Measurements from ENCODE around the gene PRDM12. TPM values are rescaled to one million over a fixed set of nuclear protein-coding genes. Genes with fewer than 3 reads are reported as not detected.

PRDM12 gene
- total RNA-seq, 3 donors from 2014 or later: not detected

- intact Hi-C loops (cut with DNase I; ENCODE audit: low total_unique reads): loop anchor here (5.0 kb wide), 1 partner anchor 1004 kb away; no protein-coding TSS in a partner anchor
- Histone ChIP-seq H3K9me3 (peaks cover 0 to 3% of the 10 kb centered on the region in 2 donors), H3K36me3 (no peaks in the 10 kb centered on the region), H3K4me1 (peaks cover 22 to 33% of the 10 kb centered on the region in 2 donors), H3K27me3 (peaks cover 29 to 96% of the 10 kb centered on the region in 2 donors), H3K4me3 (peak overlapping the region; percentile 38 to 70 (median 40)), H3K27ac (no peak overlapping the region)
- TF ChIP-seq POLR2A (IDR thresholded peaks at IDR 0.05) (no peak), POLR2AphosphoS5 (IDR thresholded peaks at IDR 0.05) (no peak), CTCF (IDR thresholded peaks at IDR 0.05) (no peak)
- DNase-seq (ENCODE audit: low spot score in 2 of 2): no peak
Observed at GRCh38 chr9:130660683-130661450, 3.5 kb upstream of the PRDM12 start.

DNA sequence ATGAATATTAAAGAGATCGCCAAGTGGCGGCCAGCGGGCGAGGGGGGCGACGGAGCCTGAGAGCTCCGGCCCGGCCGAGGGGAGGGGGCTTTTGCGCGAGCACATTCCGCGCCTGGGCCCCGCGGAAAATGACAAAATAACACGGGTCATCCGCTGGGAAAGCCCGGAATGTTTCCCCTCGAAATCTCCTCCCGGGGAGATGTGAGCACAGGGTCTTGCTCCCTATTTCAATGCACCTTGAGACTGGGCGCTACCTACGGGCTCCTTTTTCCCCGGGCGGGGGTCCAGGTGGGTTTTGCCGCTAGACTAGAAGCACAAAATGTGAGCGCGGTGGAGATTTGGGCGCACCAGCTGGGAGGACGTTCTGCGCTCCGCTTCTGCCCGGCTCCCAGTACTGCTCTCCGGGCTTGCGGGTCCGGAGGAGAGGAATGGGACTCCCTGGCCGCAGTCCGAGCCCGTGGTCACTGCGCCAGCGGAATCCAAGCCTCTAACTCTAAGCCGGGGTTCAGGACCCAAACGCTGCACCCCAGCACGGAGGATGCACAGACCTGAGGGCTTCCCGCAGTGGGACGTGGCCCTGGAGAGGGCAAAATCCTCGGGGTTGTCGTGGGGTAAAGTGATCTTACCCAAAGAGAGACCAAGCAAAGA is 2.8 kb upstream of the PRDM12 start:
- H3K27ac ChIP-seq: no peak overlapping the region
- H3K4me3 ChIP-seq: peak overlapping the region in 2 of 3 donors; percentile 40 to 70
- peaks cover 30 to 100% of the 10 kb centered on the region in 2 donors for H3K27me3 ChIP-seq
- peaks cover 0 to 3% of the 10 kb centered on the region in 2 donors for H3K9me3 ChIP-seq
- peaks cover 22 to 34% of the 10 kb centered on the region in 2 donors for H3K4me1 ChIP-seq
- intact Hi-C loops (cut with DNase I; ENCODE audit: low total_unique reads): loop anchor here (5.0 kb wide), 1 partner anchor 1004 kb away; no protein-coding TSS in a partner anchor
- no peaks in the 10 kb centered on the region for H3K36me3 ChIP-seq
- no peak for DNase-seq (ENCODE audit: low spot score in 2 of 2)
- no peak for TF ChIP-seq POLR2A (IDR thresholded peaks at IDR 0.05)
- TF ChIP-seq POLR2AphosphoS5 (IDR thresholded peaks at IDR 0.05): no peak

GRCh38 chr9:130662099-130662969 is 2.1 kb upstream of the PRDM12 start:
- H3K27ac ChIP-seq: no peak overlapping the region
- peaks cover 30 to 100% of the 10 kb centered on the region in 2 donors for H3K27me3 ChIP-seq
- peaks cover 0 to 3% of the 10 kb centered on the region in 2 donors for H3K9me3 ChIP-seq
- H3K4me1 ChIP-seq: peaks cover 22 to 34% of the 10 kb centered on the region in 2 donors
- TF ChIP-seq POLR2A (IDR thresholded peaks at IDR 0.05): no peak
- no peak for TF ChIP-seq POLR2AphosphoS5 (IDR thresholded peaks at IDR 0.05)
- TF ChIP-seq CTCF (IDR thresholded peaks at IDR 0.05): no peak
- intact Hi-C loops (cut with DNase I; ENCODE audit: low total_unique reads): loop anchor here (5.0 kb wide), 1 partner anchor 1005 kb away; no protein-coding TSS in a partner anchor
- DNase-seq (ENCODE audit: low spot score in 2 of 2): no peak
- no peaks in the 10 kb centered on the region for H3K36me3 ChIP-seq
- peak overlapping the region in 1 of 3 donors; percentile 56 for H3K4me3 ChIP-seq

- intact Hi-C loops (cut with DNase I; ENCODE audit: low total_unique reads): loop anchor here (5.0 kb wide), 1 partner anchor 1006 kb away; no protein-coding TSS in a partner anchor
- no peak for DNase-seq (ENCODE audit: low spot score in 2 of 2)
- H3K27me3 ChIP-seq: peaks cover 30 to 100% of the 10 kb centered on the region in 2 donors
- peaks cover 0 to 3% of the 10 kb centered on the region in 2 donors for H3K9me3 ChIP-seq
- peaks cover 22 to 34% of the 10 kb centered on the region in 2 donors for H3K4me1 ChIP-seq
- H3K27ac ChIP-seq: no peak overlapping the region
- no peaks in the 10 kb centered on the region for H3K36me3 ChIP-seq
- TF ChIP-seq POLR2AphosphoS5 (IDR thresholded peaks at IDR 0.05): no peak
- TF ChIP-seq POLR2A (IDR thresholded peaks at IDR 0.05): no peak
- TF ChIP-seq CTCF (IDR thresholded peaks at IDR 0.05): no peak
- peak overlapping the region in 1 of 3 donors; percentile 56 for H3K4me3 ChIP-seq
Observed at GRCh38 chr9:130662970-130663257, 1.5 kb upstream of the PRDM12 start.

Measured in breast epithelium (tissue), 4 donors.